Measurements from ENCODE around the gene MNT. TPM values are rescaled to one million over a fixed set of nuclear protein-coding genes. Genes with fewer than 3 reads are reported as not detected.

MNT gene
- total RNA-seq, 1 donor: 12.2 TPM

DNA sequence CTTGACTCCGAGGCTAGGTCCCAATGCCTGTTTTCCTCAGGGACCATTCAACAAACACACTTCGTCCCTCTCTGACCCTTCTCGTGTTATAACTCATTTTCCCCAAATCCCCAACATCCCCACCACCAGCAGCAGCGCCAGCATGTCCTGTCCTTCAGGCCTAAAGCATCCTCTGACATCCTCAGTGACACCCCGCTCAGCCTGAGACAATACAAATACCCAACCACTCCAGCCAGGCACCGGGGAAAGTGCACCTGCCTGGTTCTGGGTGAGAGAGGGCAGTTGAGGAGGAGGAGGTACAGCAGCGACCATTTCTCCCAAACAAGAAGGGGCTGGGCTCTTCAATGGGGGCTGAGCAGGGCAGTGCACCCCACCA is 4.7 kb downstream of the MNT start:
- TF ChIP-seq, protein P1, sequence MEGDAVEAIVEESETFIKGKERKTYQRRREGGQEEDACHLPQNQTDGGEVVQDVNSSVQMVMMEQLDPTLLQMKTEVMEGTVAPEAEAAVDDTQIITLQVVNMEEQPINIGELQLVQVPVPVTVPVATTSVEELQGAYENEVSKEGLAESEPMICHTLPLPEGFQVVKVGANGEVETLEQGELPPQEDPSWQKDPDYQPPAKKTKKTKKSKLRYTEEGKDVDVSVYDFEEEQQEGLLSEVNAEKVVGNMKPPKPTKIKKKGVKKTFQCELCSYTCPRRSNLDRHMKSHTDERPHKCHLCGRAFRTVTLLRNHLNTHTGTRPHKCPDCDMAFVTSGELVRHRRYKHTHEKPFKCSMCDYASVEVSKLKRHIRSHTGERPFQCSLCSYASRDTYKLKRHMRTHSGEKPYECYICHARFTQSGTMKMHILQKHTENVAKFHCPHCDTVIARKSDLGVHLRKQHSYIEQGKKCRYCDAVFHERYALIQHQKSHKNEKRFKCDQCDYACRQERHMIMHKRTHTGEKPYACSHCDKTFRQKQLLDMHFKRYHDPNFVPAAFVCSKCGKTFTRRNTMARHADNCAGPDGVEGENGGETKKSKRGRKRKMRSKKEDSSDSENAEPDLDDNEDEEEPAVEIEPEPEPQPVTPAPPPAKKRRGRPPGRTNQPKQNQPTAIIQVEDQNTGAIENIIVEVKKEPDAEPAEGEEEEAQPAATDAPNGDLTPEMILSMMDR (IDR thresholded peaks at IDR 0.05; ENCODE audit: insufficient read depth, low read length): no peak
- no peak for DNase-seq (ENCODE audit: low read depth)
- H3K4me3 ChIP-seq (ENCODE audit: low read depth, low read length): peak overlapping the region; percentile 61

- TF ChIP-seq, protein P1 (IDR thresholded peaks at IDR 0.05; ENCODE audit: insufficient read depth, low read length): no peak
- DNase-seq (ENCODE audit: low read depth): no peak
- peak overlapping the region; percentile 61 for H3K4me3 ChIP-seq (ENCODE audit: low read depth, low read length)
These were observed 5.3 kb downstream of the MNT start for GRCh38 chr17:2395258-2396181.

GRCh38 chr17:2394775-2395201 is 6.1 kb downstream of the MNT start:
- no peak for DNase-seq (ENCODE audit: low read depth)
- TF ChIP-seq, protein P1 (IDR thresholded peaks at IDR 0.05; ENCODE audit: insufficient read depth, low read length): no peak
- no peak overlapping the region for H3K4me3 ChIP-seq (ENCODE audit: low read depth, low read length)

DNA sequence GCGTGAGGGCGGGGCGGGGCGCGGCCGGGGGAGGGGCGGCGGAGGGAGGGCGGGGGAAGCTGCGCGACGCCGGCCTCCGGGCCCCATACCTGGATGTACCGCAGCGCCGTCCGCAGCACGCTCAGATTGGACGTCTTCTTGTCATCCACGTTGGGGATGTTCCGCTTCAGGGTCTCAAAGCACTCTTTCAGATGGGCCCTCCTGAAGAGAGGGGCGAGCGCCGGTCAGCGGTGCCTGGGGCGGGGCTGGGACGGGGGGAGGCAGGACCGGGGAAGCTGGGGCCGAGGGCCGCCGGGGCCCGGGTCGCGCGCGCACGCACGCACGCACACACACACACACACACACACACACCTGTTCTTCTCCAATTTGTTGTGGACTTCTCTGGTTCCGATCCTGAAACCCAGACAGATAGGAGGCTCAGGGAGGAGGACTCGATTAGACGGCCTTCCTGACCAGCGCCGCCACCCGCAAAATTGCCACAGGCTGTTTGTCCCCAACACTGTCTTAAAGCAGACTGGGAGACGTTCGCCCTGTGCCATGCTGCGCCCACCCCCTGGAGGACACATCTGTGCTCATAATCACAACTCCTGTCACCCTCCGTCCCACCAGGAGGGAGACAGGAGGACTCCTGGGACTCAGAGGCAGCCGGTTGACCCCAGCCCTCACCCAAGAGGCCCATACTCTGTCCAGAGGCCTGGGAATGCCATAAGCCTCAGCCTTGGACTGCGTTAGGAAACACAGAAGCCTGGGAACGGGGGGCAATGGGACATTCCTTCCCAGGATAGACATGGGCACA is 6.7 kb downstream of the MNT start:
- H3K4me3 ChIP-seq (ENCODE audit: low read depth, low read length): peak overlapping the region; percentile 53
- no peak for DNase-seq (ENCODE audit: low read depth)
- TF ChIP-seq, protein P1 (IDR thresholded peaks at IDR 0.05; ENCODE audit: insufficient read depth, low read length): no peak

GRCh38 chr17:2393174-2393953 is 7.5 kb downstream of the MNT start:
- peak; percentile 78 for DNase-seq (ENCODE audit: low read depth)
- TF ChIP-seq, protein P1 (IDR thresholded peaks at IDR 0.05; ENCODE audit: insufficient read depth, low read length): no peak
- H3K4me3 ChIP-seq (ENCODE audit: low read depth, low read length): peak overlapping the region; percentile 68

All from fibroblast of the aortic adventitia (primary cell).